GM19452 (cell line): ENCODE data around the gene NR4A2.
A peak's percentile ranks its signal among the peaks of the same experiment; 100 is the strongest.

Experiments used
- ATAC-seq: cut with Tn5 transposase; IDR thresholded peaks from one replicate; pipeline ENCODE4 v1.9.1; 2021; ENCODE audit not compliant: unreplicated experiment

Gene NR4A2

DNA sequence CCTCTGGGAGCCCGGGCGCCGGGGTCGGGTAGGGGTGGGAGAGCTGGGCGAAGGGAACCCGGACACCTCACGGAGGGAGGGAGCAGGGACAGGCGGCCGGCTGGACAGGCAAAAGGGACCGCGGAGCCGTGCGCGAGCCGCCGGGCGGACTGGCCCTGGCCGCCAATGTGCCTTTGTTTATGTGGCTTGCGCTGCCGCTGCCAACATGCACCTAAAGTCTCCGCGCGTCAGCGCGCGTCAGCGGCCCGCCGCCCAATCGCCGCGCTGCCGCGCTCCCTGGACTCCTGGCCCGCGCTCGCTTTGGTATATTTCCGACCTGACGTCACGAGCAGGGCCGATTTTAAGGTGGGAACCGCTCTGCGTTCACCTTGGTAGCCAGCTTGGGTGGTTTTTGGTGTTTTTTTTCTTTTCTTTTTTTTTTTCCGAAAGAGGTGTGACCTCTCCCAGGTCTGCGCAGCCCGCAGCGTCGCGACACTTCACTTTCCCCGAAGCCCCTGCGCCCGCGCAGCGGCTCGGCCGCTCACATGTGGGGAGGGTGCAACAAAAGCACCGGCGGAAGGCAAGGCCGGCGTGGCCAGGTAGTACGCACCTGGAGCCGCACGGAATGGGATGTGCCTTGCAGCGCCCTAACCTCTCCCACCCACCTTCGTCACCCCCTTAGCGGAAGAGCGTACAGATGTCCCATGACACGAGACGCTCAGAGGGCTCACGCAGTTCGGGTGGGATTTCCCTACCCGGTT, at the start of gene NR4A2:
NR4A2 (minus strand) TSS at position 188 of the 740 bp plus-strand sequence. CDS start 2,535 bp downstream, outside the sequence.
- ATAC-seq = peak; percentile 72

GRCh38 chr2:156380117-156380645, 47.7 kb upstream of the NR4A2 start:
- ATAC-seq = peak; percentile 97

DNA sequence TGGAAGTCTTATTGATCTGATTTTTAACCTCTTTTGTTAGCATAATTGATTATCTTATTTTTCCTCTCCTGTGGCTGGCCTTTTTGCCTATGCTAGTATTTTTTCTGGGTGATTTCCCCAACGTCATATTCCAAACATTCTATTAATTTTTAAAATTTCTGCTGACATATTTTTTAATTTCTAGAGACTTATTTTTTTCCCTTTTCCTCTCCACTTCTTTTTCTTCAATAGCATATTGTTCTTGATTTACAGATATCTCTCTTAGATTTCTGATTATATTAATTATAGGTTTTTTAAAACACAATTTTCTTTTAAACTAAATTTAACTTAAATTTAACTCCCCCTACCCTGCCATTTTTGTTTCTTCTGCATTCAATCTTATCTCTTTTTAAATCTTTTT, 47.2 kb upstream of the NR4A2 start:
- ATAC-seq = no peak

GRCh38 chr2:156379071-156379470, 46.5 kb upstream of the NR4A2 start:
- ATAC-seq = no peak

- no peak for ATAC-seq
These were observed 34.2 kb upstream of the NR4A2 start for GRCh38 chr2:156366753-156367152.

DNA sequence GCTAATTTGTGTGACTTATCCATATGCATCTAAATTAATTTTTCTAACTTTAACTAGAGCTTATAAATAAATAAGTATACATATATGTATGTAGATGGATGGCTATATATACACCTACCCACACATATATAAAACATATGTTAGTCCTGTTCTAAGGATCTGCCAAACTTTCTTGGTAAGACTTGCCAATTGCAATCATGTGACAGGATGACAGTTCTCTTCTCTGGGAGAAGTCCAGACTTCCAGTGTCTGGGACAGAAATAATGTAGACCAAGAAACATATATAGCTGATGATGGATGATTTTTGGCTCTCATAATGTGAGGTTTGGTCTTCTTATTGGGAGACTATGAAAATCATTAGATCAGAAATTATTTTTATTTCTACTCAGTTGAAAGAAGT, 30.6 kb upstream of the NR4A2 start:
- no peak for ATAC-seq

GRCh38 chr2:156356014-156356754, 23.7 kb upstream of the NR4A2 start:
- no peak for ATAC-seq

- ATAC-seq = no peak
These were observed 20.4 kb upstream of the NR4A2 start for GRCh38 chr2:156352911-156353310.

GRCh38 chr2:156350374-156351142, 18.0 kb upstream of the NR4A2 start:
- no peak for ATAC-seq

DNA sequence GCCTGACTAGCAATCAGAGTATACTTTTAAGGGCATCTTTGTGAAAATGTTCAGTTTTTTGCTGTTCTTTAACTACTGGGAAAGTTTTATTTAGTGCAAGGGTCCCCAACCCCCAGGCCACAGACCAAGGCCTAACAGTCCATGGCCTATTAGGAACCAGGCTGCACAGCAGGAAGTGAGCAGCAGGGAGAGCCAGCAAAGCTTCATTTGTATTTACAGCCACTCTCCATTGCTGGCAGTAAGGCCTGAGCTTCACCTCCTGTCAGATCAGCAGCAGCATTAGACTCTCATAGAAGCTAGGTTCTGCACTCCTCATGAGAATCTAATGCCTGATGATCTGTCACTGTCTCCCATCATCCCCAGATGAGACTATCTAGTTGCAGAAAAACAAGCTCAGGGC, 17.1 kb upstream of the NR4A2 start:
- no peak for ATAC-seq

DNA sequence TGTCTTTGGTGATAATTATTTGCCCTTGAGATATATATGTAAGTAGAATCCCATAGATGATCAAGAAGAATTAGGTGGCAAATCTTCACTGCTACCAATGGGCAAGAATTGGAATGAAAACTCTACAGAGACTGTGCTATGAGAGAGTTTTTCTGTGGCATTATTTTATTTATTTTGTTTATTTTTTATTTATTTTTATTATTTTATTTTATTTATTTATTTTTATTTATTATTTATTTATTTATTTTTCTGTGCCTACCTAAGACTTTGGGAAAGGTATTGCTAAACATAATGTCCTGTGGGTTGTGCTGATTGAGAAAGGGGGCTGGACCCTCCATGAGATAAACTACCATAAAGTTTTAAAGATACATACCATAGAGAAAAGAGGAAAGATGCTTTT, 16.6 kb upstream of the NR4A2 start:
- no peak for ATAC-seq

DNA sequence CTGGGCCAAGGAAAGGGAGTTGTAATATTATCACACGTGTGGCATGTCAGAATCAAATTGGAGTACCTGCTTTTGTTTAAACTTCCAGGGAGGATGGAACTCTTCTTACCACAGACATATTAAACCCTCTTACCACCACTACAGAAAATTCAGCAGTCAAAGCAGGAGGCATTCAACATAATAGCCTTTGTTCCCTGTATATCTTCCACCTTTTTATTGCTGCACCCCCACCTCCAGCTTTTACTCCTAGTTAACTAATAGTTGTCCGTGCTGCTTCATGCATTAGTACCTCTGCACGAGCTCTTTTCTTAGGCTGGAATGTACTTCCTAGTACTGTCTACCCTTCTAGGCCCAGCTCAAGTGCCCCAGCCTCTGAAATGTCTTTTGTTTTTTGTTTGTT, 14.9 kb upstream of the NR4A2 start:
- no peak for ATAC-seq

GRCh38 chr2:156346731-156347130, 14.2 kb upstream of the NR4A2 start:
- ATAC-seq = no peak

DNA sequence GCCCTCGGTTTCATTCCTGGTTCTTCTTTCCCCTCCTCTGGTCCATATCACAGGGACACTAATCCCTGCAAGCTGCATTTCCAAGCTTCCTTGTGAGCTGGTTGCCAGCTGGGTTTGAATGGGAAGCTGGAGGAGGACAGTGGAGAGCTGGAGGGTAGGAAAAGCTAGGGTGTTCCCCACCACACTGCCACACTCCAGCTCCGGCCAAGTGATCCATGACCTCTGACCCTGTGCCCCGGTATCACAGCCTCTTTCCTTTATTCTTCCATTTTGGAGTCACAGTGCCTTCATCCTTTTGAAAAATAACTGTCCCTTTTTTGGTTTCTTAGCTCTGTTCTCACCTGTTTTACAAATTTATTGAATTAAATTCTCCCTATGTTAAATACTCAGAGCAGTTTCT, 13.1 kb upstream of the NR4A2 start:
- ATAC-seq = no peak

DNA sequence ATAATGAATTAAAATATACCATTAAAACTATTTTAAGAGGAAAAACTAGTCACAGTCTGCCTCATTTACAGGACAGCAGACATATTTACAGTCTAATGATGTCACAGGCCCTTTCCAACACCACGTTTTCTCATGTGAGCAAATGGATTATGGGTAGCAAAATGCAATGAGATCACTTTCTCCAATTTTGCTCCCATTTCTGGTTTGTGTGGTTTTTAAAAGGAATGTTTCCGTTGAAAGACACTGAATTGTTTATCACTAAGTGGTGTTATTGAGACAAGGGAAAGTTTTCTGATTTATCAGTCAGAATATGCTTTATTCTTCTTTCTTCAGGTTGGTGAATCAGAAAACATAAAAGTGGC, 11.4 kb upstream of the NR4A2 start:
- no peak for ATAC-seq

GRCh38 chr2:156343096-156343939, 10.8 kb upstream of the NR4A2 start:
- no peak for ATAC-seq

DNA sequence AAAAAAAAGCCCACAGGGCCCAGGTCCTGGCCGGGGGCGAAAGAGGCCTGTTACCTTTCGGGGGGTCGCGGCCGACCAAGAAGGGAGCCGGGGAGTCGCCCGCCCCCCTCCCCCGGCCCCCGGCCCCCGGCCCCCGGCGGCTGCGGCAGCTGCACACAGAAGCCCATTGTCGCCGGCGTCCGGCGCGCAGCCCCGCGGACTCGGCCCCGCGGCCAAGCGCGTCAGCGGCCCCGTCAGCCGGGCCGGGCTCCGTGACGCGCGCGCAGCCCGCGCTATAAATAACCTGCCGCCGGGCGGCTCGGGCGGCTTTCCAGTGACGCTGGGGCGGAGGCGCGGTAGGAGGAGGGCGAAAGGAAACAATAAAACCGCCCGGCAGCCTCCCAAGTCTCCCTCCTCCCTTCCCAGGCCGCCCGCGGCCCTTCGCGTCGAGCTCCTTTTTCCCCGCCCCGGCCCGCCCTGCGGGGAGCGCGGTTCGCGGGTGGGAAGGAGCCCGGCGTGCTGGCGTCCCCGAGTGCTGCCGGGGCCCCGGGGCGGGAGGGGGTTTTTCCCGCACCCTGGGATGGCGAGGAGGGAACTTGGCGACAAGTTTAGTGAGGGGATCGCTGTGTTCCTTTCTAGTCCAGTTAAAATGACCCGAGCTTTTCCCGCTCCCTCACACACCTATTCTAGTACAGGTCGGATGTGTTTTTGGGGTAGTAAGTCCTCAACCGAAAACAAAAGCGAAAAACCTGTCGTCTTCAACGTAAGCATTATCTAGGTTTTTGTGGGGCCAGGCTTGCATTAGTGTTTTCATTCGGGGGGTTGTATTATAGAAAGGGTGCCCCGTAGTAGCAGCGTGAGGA, 10.0 kb upstream of the NR4A2 start:
- ATAC-seq = peak; percentile 57

- ATAC-seq = peak; percentile 68
These were observed 9.1 kb upstream of the NR4A2 start for GRCh38 chr2:156341452-156342253.
